Upper lobe of left lung (tissue), 4 donors: ENCODE data around the gene IRF2.

Experiments used
- POLR2A ChIP-seq, 4 donors: fragments of 450-650 bp; IDR thresholded peaks; one replicate each; pipeline ENCODE4 v1.5.1; 2016 to 2017; ENCODE audit warnings: antibody characterized with exemption in 4 of 4, mild to moderate bottlenecking in 2 of 4
- POLR2AphosphoS5 ChIP-seq, 2 donors: sonication (generic); formaldehyde crosslinking; IDR thresholded peaks; one replicate each; pipeline ENCODE4 v1.5.1; 2017; ENCODE audit warnings: antibody characterized with exemption in 2 of 2
- TF ChIP-seq, protein P1 (sequence below), 6 experiments: fragments of 450-650 bp in 4 of 6; fragments of 200-600 bp in 2 of 6; sonication (generic) in 2 of 6; IDR thresholded peaks; one replicate each; pipeline ENCODE4 v1.5.1; 2016 to 2019; ENCODE audit warnings: antibody characterized with exemption in 6 of 6

- TF ChIP-seq, protein P1, sequence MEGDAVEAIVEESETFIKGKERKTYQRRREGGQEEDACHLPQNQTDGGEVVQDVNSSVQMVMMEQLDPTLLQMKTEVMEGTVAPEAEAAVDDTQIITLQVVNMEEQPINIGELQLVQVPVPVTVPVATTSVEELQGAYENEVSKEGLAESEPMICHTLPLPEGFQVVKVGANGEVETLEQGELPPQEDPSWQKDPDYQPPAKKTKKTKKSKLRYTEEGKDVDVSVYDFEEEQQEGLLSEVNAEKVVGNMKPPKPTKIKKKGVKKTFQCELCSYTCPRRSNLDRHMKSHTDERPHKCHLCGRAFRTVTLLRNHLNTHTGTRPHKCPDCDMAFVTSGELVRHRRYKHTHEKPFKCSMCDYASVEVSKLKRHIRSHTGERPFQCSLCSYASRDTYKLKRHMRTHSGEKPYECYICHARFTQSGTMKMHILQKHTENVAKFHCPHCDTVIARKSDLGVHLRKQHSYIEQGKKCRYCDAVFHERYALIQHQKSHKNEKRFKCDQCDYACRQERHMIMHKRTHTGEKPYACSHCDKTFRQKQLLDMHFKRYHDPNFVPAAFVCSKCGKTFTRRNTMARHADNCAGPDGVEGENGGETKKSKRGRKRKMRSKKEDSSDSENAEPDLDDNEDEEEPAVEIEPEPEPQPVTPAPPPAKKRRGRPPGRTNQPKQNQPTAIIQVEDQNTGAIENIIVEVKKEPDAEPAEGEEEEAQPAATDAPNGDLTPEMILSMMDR (IDR thresholded peaks at IDR 0.05), result no peak
- TF ChIP-seq POLR2AphosphoS5 (IDR thresholded peaks at IDR 0.05) (no peak), POLR2A (IDR thresholded peaks at IDR 0.05) (no peak)
These were observed 33.6 kb downstream of the IRF2 start for GRCh38 chr4:184440595-184441358.
